Astrocyte of the spinal cord (primary cell): ENCODE measurements around the gene GALR2.
A peak's percentile ranks its signal among the peaks of the same experiment; 100 is the strongest.
"Not testable (repeated sequence)": the region's sequence is repeated elsewhere in the genome, so short reads cannot be mapped to it uniquely, and the experiment has no call there.

Source experiments
- DNase-seq: peaks from one replicate; pipeline ENCODE4 v3.0.0; 2011; ENCODE audit warnings: low read depth, low spot score
- H3K4me3 ChIP-seq: 2 replicates; pipeline ENCODE4 v1.5.1; 2011; ENCODE audit warnings: low read depth, mild to moderate bottlenecking, low read length, moderate library complexity
- CTCF ChIP-seq: IDR thresholded peaks from 2 replicates; pipeline ENCODE4 v1.5.1; 2012; ENCODE audit warnings: low read depth, mild to moderate bottlenecking, low read length, inconsistent platforms
- in situ Hi-C: cut with HindIII; loops from 2 replicates; pipeline ENCODE4 v1.10.0; 2017; ENCODE audit warnings: low sequenced_read_pairs

GALR2 gene

GRCh38 chr17:76076765-76077583 lies 2.4 kb downstream of the GALR2 start:
- H3K4me3 ChIP-seq, result no peak overlapping the region
- TF ChIP-seq CTCF, result no peak
- no peak for DNase-seq
- in situ Hi-C loops, result no loop called here

- no peak overlapping the region for H3K4me3 ChIP-seq
- no peak for TF ChIP-seq CTCF
- no peak for DNase-seq
- in situ Hi-C loops, result no loop called here
These were observed 3.1 kb downstream of the GALR2 start for GRCh38 chr17:76077584-76078110.

- in situ Hi-C loops, H3K4me3 ChIP-seq, DNase-seq: not testable (repeated sequence)
These were observed 3.8 kb downstream of the GALR2 start for GRCh38 chr17:76078370-76078769.

GRCh38 chr17:76078860-76079534 lies 4.4 kb downstream of the GALR2 start, which contains the start of gene ZACN:
TSS of gene ZACN (plus strand) at chr17:76079182. CDS start at chr17:76079265, 83 bp downstream.
- TF ChIP-seq CTCF, result no peak
- no peak within 1 kb of the TSS for H3K4me3 ChIP-seq
- DNase-seq, result no peak
- in situ Hi-C loops, result no loop called here

- TF ChIP-seq CTCF, result no peak
- in situ Hi-C loops, result no loop called here
- DNase-seq, result no peak
- no peak overlapping the region for H3K4me3 ChIP-seq
These were observed 5.0 kb downstream of the GALR2 start for GRCh38 chr17:76079535-76079955.

GRCh38 chr17:76079956-76080767 lies 5.6 kb downstream of the GALR2 start:
- no peak for DNase-seq
- in situ Hi-C loops, result no loop called here
- H3K4me3 ChIP-seq, result no peak overlapping the region
- TF ChIP-seq CTCF, result peak; percentile 8
